GM12878 (cell line): Measurements from ENCODE around the gene RFC1. TPM values are rescaled to one million over a fixed set of nuclear protein-coding genes. Genes with fewer than 3 reads are reported as not detected.

Experiments used
- ATAC-seq: fragments of 200-7000 bp; cut with Tn5 transposase; 3 replicates; pipeline ENCODE4 v1.9.1; 2020; ENCODE audit warnings: mild to moderate bottlenecking, moderate library complexity
- BruUV-seq: library from RNA; stranded (reverse); fragments of 400-500 nt; replicated peaks from 2 replicates; lab custom pipeline; 2021; lab: Mats Ljungman, UMichigan
- CTCF ChIA-PET: fragments of 300-600 bp; sonication (Branson Sonifier 250); formaldehyde crosslinking; extraction: SDS; loops from one replicate; lab custom pipeline; 2021; ENCODE audit warnings: inconsistent platforms; lab: Yijun Ruan, JAX
- POLR2A ChIA-PET: fragments of 350-600 bp; formaldehyde crosslinking; extraction: SDS; loops from one replicate; lab custom pipeline; 2021; ENCODE audit warnings: inconsistent platforms; lab: Charles Lee
- RAD21 ChIA-PET: fragments of 300-600 bp; sonication (Branson Sonifier 250); formaldehyde crosslinking; loops from one replicate; lab custom pipeline; 2023; ENCODE audit warnings: antibody characterized with exemption; ENCODE audit not compliant: unreplicated experiment; lab: Charles Lee
- SMC1A ChIA-PET: fragments of 300-600 bp; sonication (Branson Sonifier 250); formaldehyde crosslinking; loops from one replicate; lab custom pipeline; 2023; ENCODE audit not compliant: unreplicated experiment, uncharacterized antibody; lab: Charles Lee
- DNase-seq: peaks from one replicate; pipeline ENCODE4 v3.0.0-alpha.2; 2011; ENCODE audit warnings: low read depth, low spot score
- FAIRE-seq: peaks from 3 replicates; lab custom pipeline; 2011; peaks lifted over from hg19 to GRCh38; lab: Jason Lieb, UNC
- H2AFZ ChIP-seq: 2 replicates; pipeline ENCODE4 v1.6.0; 2011; ENCODE audit warnings: low read depth, low read length, control low read depth; ENCODE audit not compliant: control insufficient read depth
- H3K27ac ChIP-seq: 2 replicates; pipeline ENCODE4 v1.5.1; 2011; ENCODE audit warnings: control low read depth; ENCODE audit not compliant: control insufficient read depth, insufficient read depth
- H3K27me3 ChIP-seq, 2 experiments: replicated peaks in 1 of 2; 2 replicates each; pipeline versions ENCODE4 v1.6.0 to v1.6.1; 2011; ENCODE audit warnings: low read length in 1 of 2; ENCODE audit not compliant: control insufficient read depth in 2 of 2, insufficient read depth in 2 of 2
- H3K36me3 ChIP-seq, 2 experiments: 2 replicates each; pipeline ENCODE4 v1.5.1; 2011; ENCODE audit warnings: low read length in 1 of 2; ENCODE audit not compliant: control insufficient read depth in 2 of 2, insufficient read depth in 2 of 2
- H3K4me1 ChIP-seq: 2 replicates; pipeline ENCODE4 v1.6.1; 2011; ENCODE audit warnings: mild to moderate bottlenecking, low read length, moderate library complexity, mixed read lengths; ENCODE audit not compliant: control insufficient read depth, insufficient read depth
- H3K4me2 ChIP-seq: 2 replicates; pipeline ENCODE4 v1.6.0; 2011; ENCODE audit warnings: control low read depth; ENCODE audit not compliant: control insufficient read depth, insufficient read depth
- H3K4me3 ChIP-seq: fragments of 200-600 bp; sonication (generic); 2 replicates; pipeline ENCODE4 v1.5.1; 2016
- H3K79me2 ChIP-seq: 2 replicates; pipeline ENCODE4 v1.6.0; 2011; ENCODE audit warnings: low read length; ENCODE audit not compliant: control insufficient read depth, insufficient read depth
- H3K9ac ChIP-seq: 2 replicates; pipeline ENCODE4 v1.8.0; 2011; ENCODE audit warnings: low read length, control low read depth, mixed read lengths; ENCODE audit not compliant: control insufficient read depth, insufficient read depth
- H3K9me3 ChIP-seq: replicated peaks from 3 replicates; pipeline ENCODE4 v1.5.1; 2011; ENCODE audit warnings: mild to moderate bottlenecking, low read length; ENCODE audit not compliant: control insufficient read depth, insufficient read depth
- H4K20me1 ChIP-seq: 2 replicates; pipeline ENCODE4 v1.6.0; 2011; ENCODE audit not compliant: control insufficient read depth, insufficient read depth
- CBX5 ChIP-seq: sonication (generic); IDR thresholded peaks from 2 replicates; pipeline ENCODE4 v1.6.1; 2016; ENCODE audit warnings: low read depth, moderate library complexity, mild to moderate bottlenecking, inconsistent platforms
- CREB1 ChIP-seq: IDR thresholded peaks from 2 replicates; pipeline ENCODE4 v1.6.1; 2012; ENCODE audit warnings: low read depth, mild to moderate bottlenecking, inconsistent platforms
- GABPA ChIP-seq: IDR thresholded peaks from 2 replicates; pipeline ENCODE4 v1.6.1; 2014; ENCODE audit warnings: antibody characterized with exemption, low read depth, mild to moderate bottlenecking, inconsistent platforms
- GATAD2B ChIP-seq: fragments of 450-650 bp; conservative IDR thresholded peaks from 2 replicates; pipeline ENCODE4 v1.6.1; 2017; ENCODE audit warnings: low read depth, mild to moderate bottlenecking, moderate library complexity
- JUNB ChIP-seq: IDR thresholded peaks from 2 replicates; pipeline ENCODE4 v1.6.1; 2016; ENCODE audit warnings: antibody characterized with exemption, mild to moderate bottlenecking
- JUND ChIP-seq: IDR thresholded peaks from 2 replicates; pipeline ENCODE4 v1.6.1; 2012; ENCODE audit warnings: low read depth, mild to moderate bottlenecking, low read length, improper control_type of control experiment, moderate library complexity
- MXI1 ChIP-seq: fragments of 150-350 bp; IDR thresholded peaks from 2 replicates; pipeline ENCODE4 v1.6.1; 2011; ENCODE audit warnings: low read depth, mild to moderate bottlenecking, inconsistent platforms, low read length, improper control_type of control experiment
- NFIC ChIP-seq: IDR thresholded peaks from 2 replicates; pipeline ENCODE4 v1.6.1; 2012; ENCODE audit warnings: low read depth, mild to moderate bottlenecking, inconsistent platforms, low read length, moderate library complexity
- RB1 ChIP-seq: fragments of 450-650 bp; formaldehyde crosslinking; IDR thresholded peaks from 2 replicates; pipeline ENCODE4 v1.6.1; 2017; ENCODE audit warnings: mild to moderate bottlenecking, borderline replicate concordance
- SREBF1 ChIP-seq: IDR thresholded peaks from 2 replicates; pipeline ENCODE4 v1.6.1; 2012; ENCODE audit warnings: mild to moderate bottlenecking, low read length
- USF1 ChIP-seq: IDR thresholded peaks from 2 replicates; pipeline ENCODE4 v1.6.1; 2011; ENCODE audit warnings: borderline replicate concordance, low read depth, mild to moderate bottlenecking, moderate library complexity, mixed read lengths, low read length; ENCODE audit not compliant: insufficient read depth; ENCODE audit errors: extremely low read length
- ZNF384 ChIP-seq: IDR thresholded peaks from 2 replicates; pipeline ENCODE4 v1.6.1; 2012; ENCODE audit warnings: low read depth, mild to moderate bottlenecking, low read length, improper control_type of control experiment, borderline replicate concordance
- ZZZ3 ChIP-seq: IDR thresholded peaks from 2 replicates; pipeline ENCODE4 v1.6.1; 2011; ENCODE audit warnings: low read depth; ENCODE audit not compliant: control insufficient read depth, insufficient read length
- WGBS: methylation state at CpG from one replicate; pipeline ENCODE4 v1.1.6; 2016; ENCODE audit warnings: low lambda C conversion rate; ENCODE audit not compliant: insufficient replicate concordance, insufficient coverage; ENCODE audit errors: missing lambda C conversion rate; 5-methylcytosine and 5-hydroxymethylcytosine counted together
- in situ Hi-C: fragments of 300-500 bp; cut with MboI; formaldehyde crosslinking; loops from 9 replicates; pipeline ENCODE4 v1.14.3; 2018; ENCODE audit warnings: mixed read lengths
- intact Hi-C: fragments of 100-400 bp; cut with micrococcal nuclease; formaldehyde crosslinking; loops from one replicate; pipeline ENCODE4 v1.14.2; 2022; ENCODE audit not compliant: unreplicated experiment
- polyA plus RNA-seq, 11 experiments: library from polyadenylated mRNA; depleted of rRNA in 4 of 11; unstranded in 6 of 11; stranded (reverse) in 5 of 11; fragments of >200 nt; fragmentation: Nextera tagmentation in 4 of 11; fragmentation: Illumina TruSeq in 1 of 11; extraction: Ambion mirVana in 4 of 11; extraction: Trizol in 1 of 11; gene quantifications; 1 replicate in 1 of 11; 2 replicates in 10 of 11; pipeline versions ENCODE4 v1.2.1 to v1.2.3, GENCODE V29; 2011 to 2016; ENCODE audit warnings: inconsistent platforms in 2 of 11, missing spikeins in 2 of 11, low read depth in 1 of 11
- total RNA-seq, 4 experiments: library from RNA; depleted of rRNA in 3 of 4; stranded (reverse); fragments of >200 nt in 3 of 4; fragmentation: Illumina TruSeq in 1 of 4; extraction: Trizol in 1 of 4; gene quantifications; 2 replicates each; pipeline versions ENCODE4 v1.2.1 to v1.2.3, GENCODE V29; 2013 to 2021
- TF ChIP-seq, protein P1 (sequence below): IDR thresholded peaks from 2 replicates; pipeline ENCODE4 v1.6.1; 2012; ENCODE audit warnings: mild to moderate bottlenecking, low read depth, low read length
- TF ChIP-seq, protein P2 (sequence below): IDR thresholded peaks from 2 replicates; pipeline ENCODE4 v1.6.1; 2011; ENCODE audit warnings: low read depth, low read length, improper control_type of control experiment, borderline replicate concordance
- TF ChIP-seq, protein P3 (sequence below): fragments of 450-650 bp; IDR thresholded peaks from 2 replicates; pipeline ENCODE4 v1.6.1; 2017; ENCODE audit warnings: low read depth, mild to moderate bottlenecking, moderate library complexity

The RFC1 gene
- total and polyA plus RNA-seq, 10 of the 15 experiments (the other 5 are each of a cell fraction or from before 2014, with no cell fraction given): 22.5 to 67.8 (median 40.3) TPM

DNA sequence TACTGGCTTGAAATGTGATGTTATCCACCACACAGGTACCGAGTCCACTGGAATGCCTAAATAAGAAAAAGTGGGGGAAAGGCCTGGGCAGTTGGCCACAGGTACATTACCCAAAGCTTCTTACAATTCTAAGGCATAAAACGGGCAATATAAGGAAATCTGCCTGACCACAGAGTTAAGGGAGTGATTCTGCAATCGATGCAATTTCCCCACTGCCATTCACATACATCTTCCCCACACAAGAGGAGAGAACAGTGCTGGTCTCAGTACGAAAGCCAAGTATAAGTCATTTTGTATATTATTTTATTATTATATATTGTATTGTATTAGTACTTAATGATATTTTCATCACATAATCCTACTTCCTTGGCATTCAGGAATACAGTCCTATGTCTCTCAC is 30.6 kb downstream of the RFC1 start:
- no peaks in the 10 kb centered on the region for H3K9me3 ChIP-seq
- FAIRE-seq (no peak), ATAC-seq (no peak), DNase-seq (no peak)
- no peak overlapping the region for H3K4me2 ChIP-seq
- ChIA-PET SMC1A (no interaction called here), CTCF (no interaction called here), POLR2A (no interaction called here), RAD21 (no interaction called here)
- H3K27ac ChIP-seq: no peak overlapping the region
- H3K79me2 ChIP-seq: peaks cover 6% of the 10 kb centered on the region
- intact Hi-C loops: no loop called here
- no peaks in the 10 kb centered on the region for H4K20me1 ChIP-seq
- in situ Hi-C loops: no loop called here
- no peak overlapping the region for H3K4me3 ChIP-seq
- H2AFZ ChIP-seq: no peak overlapping the region
- no TSS peak for BruUV-seq
- no peaks in the 10 kb centered on the region; a peak in 1 of 4 replicates for H3K36me3 ChIP-seq
- WGBS: 95% methylated on average over 4 of the region's 4 CpGs
- no peaks in the 10 kb centered on the region for H3K27me3 ChIP-seq
- H3K4me1 ChIP-seq: no peaks in the 10 kb centered on the region
- H3K9ac ChIP-seq: no peak overlapping the region
- no peak for TF ChIP-seq SREBF1
- no peak for TF ChIP-seq GATAD2B
- no peak for TF ChIP-seq CBX5
- TF ChIP-seq, protein P1, sequence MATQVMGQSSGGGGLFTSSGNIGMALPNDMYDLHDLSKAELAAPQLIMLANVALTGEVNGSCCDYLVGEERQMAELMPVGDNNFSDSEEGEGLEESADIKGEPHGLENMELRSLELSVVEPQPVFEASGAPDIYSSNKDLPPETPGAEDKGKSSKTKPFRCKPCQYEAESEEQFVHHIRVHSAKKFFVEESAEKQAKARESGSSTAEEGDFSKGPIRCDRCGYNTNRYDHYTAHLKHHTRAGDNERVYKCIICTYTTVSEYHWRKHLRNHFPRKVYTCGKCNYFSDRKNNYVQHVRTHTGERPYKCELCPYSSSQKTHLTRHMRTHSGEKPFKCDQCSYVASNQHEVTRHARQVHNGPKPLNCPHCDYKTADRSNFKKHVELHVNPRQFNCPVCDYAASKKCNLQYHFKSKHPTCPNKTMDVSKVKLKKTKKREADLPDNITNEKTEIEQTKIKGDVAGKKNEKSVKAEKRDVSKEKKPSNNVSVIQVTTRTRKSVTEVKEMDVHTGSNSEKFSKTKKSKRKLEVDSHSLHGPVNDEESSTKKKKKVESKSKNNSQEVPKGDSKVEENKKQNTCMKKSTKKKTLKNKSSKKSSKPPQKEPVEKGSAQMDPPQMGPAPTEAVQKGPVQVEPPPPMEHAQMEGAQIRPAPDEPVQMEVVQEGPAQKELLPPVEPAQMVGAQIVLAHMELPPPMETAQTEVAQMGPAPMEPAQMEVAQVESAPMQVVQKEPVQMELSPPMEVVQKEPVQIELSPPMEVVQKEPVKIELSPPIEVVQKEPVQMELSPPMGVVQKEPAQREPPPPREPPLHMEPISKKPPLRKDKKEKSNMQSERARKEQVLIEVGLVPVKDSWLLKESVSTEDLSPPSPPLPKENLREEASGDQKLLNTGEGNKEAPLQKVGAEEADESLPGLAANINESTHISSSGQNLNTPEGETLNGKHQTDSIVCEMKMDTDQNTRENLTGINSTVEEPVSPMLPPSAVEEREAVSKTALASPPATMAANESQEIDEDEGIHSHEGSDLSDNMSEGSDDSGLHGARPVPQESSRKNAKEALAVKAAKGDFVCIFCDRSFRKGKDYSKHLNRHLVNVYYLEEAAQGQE: no peak
- TF ChIP-seq USF1: no peak
- TF ChIP-seq, protein P2, sequence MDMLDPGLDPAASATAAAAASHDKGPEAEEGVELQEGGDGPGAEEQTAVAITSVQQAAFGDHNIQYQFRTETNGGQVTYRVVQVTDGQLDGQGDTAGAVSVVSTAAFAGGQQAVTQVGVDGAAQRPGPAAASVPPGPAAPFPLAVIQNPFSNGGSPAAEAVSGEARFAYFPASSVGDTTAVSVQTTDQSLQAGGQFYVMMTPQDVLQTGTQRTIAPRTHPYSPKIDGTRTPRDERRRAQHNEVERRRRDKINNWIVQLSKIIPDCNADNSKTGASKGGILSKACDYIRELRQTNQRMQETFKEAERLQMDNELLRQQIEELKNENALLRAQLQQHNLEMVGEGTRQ: no peak
- no peak for TF ChIP-seq GABPA
- TF ChIP-seq ZZZ3: no peak
- TF ChIP-seq RB1: no peak
- no peak for TF ChIP-seq CREB1
- no peak for TF ChIP-seq JUND
- TF ChIP-seq, protein P3, sequence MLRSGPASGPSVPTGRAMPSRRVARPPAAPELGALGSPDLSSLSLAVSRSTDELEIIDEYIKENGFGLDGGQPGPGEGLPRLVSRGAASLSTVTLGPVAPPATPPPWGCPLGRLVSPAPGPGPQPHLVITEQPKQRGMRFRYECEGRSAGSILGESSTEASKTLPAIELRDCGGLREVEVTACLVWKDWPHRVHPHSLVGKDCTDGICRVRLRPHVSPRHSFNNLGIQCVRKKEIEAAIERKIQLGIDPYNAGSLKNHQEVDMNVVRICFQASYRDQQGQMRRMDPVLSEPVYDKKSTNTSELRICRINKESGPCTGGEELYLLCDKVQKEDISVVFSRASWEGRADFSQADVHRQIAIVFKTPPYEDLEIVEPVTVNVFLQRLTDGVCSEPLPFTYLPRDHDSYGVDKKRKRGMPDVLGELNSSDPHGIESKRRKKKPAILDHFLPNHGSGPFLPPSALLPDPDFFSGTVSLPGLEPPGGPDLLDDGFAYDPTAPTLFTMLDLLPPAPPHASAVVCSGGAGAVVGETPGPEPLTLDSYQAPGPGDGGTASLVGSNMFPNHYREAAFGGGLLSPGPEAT: no peak
- TF ChIP-seq MXI1: no peak
- no peak for TF ChIP-seq NFIC
- TF ChIP-seq JUNB: no peak
- TF ChIP-seq ZNF384: no peak
